Neural cell (in vitro differentiated cells): ENCODE measurements around the gene SLC25A29. TPM values are rescaled to one million over a fixed set of nuclear protein-coding genes. Genes with fewer than 3 reads are reported as not detected.
"Not testable (repeated sequence)": the region's sequence is repeated elsewhere in the genome, so short reads cannot be mapped to it uniquely, and the experiment has no call there.

Source experiments
- H2AFZ ChIP-seq: fragments of 200-600, 300-800 bp; sonication (generic), shearing (Covaris generic); 2 replicates; pipeline ENCODE4 v1.6.0; 2014; ENCODE audit warnings: low read depth, mild to moderate bottlenecking, antibody characterized with exemption, low read length, moderate library complexity
- H3F3A ChIP-seq: fragments of 200-600 bp; shearing (Covaris generic); 2 replicates; pipeline ENCODE4 v1.6.1; 2016; ENCODE audit warnings: mild to moderate bottlenecking, moderate library complexity, mixed read lengths, antibody characterized with exemption, low read length; ENCODE audit not compliant: insufficient read depth, poor library complexity, severe bottlenecking
- H3K27ac ChIP-seq: fragments of 200-600, 300-800 bp; sonication (generic), shearing (Covaris generic); 2 replicates; pipeline ENCODE4 v1.5.1; 2014; ENCODE audit warnings: mild to moderate bottlenecking, low read length, moderate library complexity
- H3K27me3 ChIP-seq: fragments of 300-800, 200-600 bp; sonication (generic), shearing (Covaris generic); 2 replicates; pipeline ENCODE4 v1.6.0; 2014; ENCODE audit warnings: mild to moderate bottlenecking, low read depth, low read length, moderate library complexity; ENCODE audit not compliant: insufficient read depth
- H3K36me3 ChIP-seq: fragments of 300-800, 200-600 bp; sonication (generic), shearing (Covaris generic); 2 replicates; pipeline ENCODE4 v1.5.1; 2014; ENCODE audit warnings: mild to moderate bottlenecking, antibody characterized with exemption, low read length, moderate library complexity; ENCODE audit not compliant: insufficient read depth
- H3K4me2 ChIP-seq: fragments of 300-800, 200-600 bp; sonication (generic), shearing (Covaris generic); 2 replicates; pipeline ENCODE4 v1.6.0; 2014; ENCODE audit warnings: mild to moderate bottlenecking, low read length
- H3K4me3 ChIP-seq: fragments of 300-800, 200-600 bp; sonication (generic), shearing (Covaris generic); 2 replicates; pipeline ENCODE4 v1.5.1; 2014; ENCODE audit warnings: mild to moderate bottlenecking, low read length, moderate library complexity
- H3K79me2 ChIP-seq: fragments of 200-600 bp; shearing (Covaris generic); replicated peaks from 2 replicates; pipeline ENCODE4 v1.6.0; 2014; ENCODE audit warnings: mild to moderate bottlenecking, low read length, moderate library complexity; ENCODE audit not compliant: insufficient read depth
- H3K9ac ChIP-seq: fragments of 300-800, 200-600 bp; sonication (generic), shearing (Covaris generic); 2 replicates; pipeline ENCODE4 v1.6.1; 2016; ENCODE audit warnings: mild to moderate bottlenecking, low read length, mixed read lengths
- H3K9me2 ChIP-seq: fragments of 200-600 bp; shearing (Covaris generic); 2 replicates; pipeline ENCODE4 v1.6.1; 2016; ENCODE audit warnings: mild to moderate bottlenecking, low read length, mixed read lengths; ENCODE audit not compliant: insufficient read depth
- H3K9me3 ChIP-seq: fragments of 200-600, 300-800 bp; sonication (generic), shearing (Covaris generic); 2 replicates; pipeline ENCODE4 v1.6.1; 2016; ENCODE audit warnings: mild to moderate bottlenecking, mixed run types, low read length, moderate library complexity, mixed read lengths
- H4K20me1 ChIP-seq: fragments of 200-600 bp; shearing (Covaris generic); 2 replicates; pipeline ENCODE4 v1.6.1; 2016; ENCODE audit warnings: mild to moderate bottlenecking, mixed run types; ENCODE audit not compliant: insufficient read depth
- EP300 ChIP-seq: fragments of 450-650 bp; conservative IDR thresholded peaks from 2 replicates; pipeline ENCODE4 v1.6.1; 2014; ENCODE audit warnings: antibody characterized with exemption, mild to moderate bottlenecking, moderate library complexity; ENCODE audit not compliant: poor library complexity, severe bottlenecking
- EZH2 ChIP-seq: fragments of 200-600, 300-800 bp; shearing (Covaris generic), sonication (generic); IDR thresholded peaks from 2 replicates; pipeline ENCODE4 v1.6.1; 2014; ENCODE audit warnings: antibody characterized with exemption, low read length, borderline replicate concordance, mild to moderate bottlenecking; ENCODE audit not compliant: insufficient read depth, poor library complexity, severe bottlenecking
- MXI1 ChIP-seq: fragments of 450-650 bp; conservative IDR thresholded peaks from 2 replicates; pipeline ENCODE4 v1.6.1; 2014; ENCODE audit warnings: antibody characterized with exemption, mild to moderate bottlenecking; ENCODE audit not compliant: poor library complexity, severe bottlenecking
- POLR2AphosphoS5 ChIP-seq: IDR thresholded peaks from 2 replicates; pipeline ENCODE4 v1.6.1; 2012
- RAD21 ChIP-seq: fragments of 450-650 bp; conservative IDR thresholded peaks from 2 replicates; pipeline ENCODE4 v1.6.1; 2014; ENCODE audit warnings: antibody characterized with exemption, mild to moderate bottlenecking, moderate library complexity
- SMC3 ChIP-seq: fragments of 450-650 bp; conservative IDR thresholded peaks from 2 replicates; pipeline ENCODE4 v1.6.1; 2014; ENCODE audit warnings: antibody characterized with exemption, mild to moderate bottlenecking, moderate library complexity; ENCODE audit not compliant: poor library complexity
- TAF1 ChIP-seq: IDR thresholded peaks from 2 replicates; pipeline ENCODE4 v1.6.1; 2012; ENCODE audit warnings: low read depth
- polyA plus RNA-seq: library from polyadenylated mRNA; depleted of rRNA; stranded (reverse); fragments of >200 nt; gene quantifications from 2 replicates; pipeline ENCODE4 v1.2.3, GENCODE V29; 2014
- TF ChIP-seq, protein P1 (sequence below): fragments of 450-650 bp; IDR thresholded peaks from 2 replicates; pipeline ENCODE4 v1.5.1; 2014; ENCODE audit warnings: antibody characterized with exemption, mild to moderate bottlenecking, moderate library complexity; ENCODE audit not compliant: poor library complexity, severe bottlenecking
- TF ChIP-seq, protein P2 (sequence below): IDR thresholded peaks from 2 replicates; pipeline ENCODE4 v1.6.1; 2012; ENCODE audit warnings: borderline replicate concordance

Gene SLC25A29
- polyA plus RNA-seq, 1 donor from 2014 or later, result 447 TPM

DNA sequence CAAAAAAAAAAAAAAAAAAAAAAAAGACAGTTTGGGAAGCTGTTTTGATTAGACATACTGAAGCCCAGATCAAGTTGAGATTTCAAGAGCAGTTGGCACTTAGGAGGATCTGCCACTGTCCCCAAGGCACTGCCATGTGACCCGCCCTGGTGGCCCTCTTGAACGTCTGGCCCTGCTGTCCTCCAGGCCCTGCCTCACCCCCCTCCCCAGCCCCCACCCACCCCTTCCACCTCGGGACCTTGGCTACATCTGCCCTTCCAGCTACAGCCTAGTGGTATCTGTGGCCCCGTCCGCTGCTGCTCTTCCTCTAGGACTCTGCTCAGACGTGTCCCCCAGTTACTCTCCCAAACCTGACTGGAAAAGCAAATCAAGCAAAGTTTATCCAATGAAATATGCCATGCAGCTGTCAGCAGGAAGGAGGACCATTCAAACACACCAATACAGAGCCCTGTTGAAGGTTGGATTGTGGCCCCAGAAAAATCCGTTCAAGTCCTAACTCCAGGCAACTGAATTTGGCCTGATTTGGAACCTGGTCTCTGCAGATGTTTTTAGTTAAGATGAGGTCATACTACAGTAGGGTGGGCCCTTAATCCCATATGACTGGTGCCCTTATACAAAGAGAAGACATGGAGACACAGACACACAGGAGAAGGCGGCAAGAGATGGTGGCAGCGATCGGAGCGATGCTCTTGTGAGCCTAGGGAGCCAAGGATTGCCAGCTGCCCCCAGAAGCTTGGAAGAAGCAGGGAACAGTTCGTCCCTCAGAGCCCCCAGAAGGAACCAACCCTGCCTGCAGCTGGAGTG lies 17.7 kb downstream of the SLC25A29 start:
- Histone ChIP-seq H3K27ac (no peak overlapping the region), H4K20me1 (no peaks in the 10 kb centered on the region), H3K9me3 (no peaks in the 10 kb centered on the region), H3K79me2 (no peaks in the 10 kb centered on the region), H3K36me3 (peaks cover 8% of the 10 kb centered on the region), H3K4me3 (no peak overlapping the region), H2AFZ (no peak overlapping the region), H3K27me3 (no peaks in the 10 kb centered on the region), H3F3A (no peaks in the 10 kb centered on the region), H3K9me2 (no peaks in the 10 kb centered on the region), H3K9ac (no peak overlapping the region), H3K4me2 (no peak overlapping the region)
- no peak for TF ChIP-seq TAF1
- no peak for TF ChIP-seq EZH2
- no peak for TF ChIP-seq POLR2AphosphoS5

DNA sequence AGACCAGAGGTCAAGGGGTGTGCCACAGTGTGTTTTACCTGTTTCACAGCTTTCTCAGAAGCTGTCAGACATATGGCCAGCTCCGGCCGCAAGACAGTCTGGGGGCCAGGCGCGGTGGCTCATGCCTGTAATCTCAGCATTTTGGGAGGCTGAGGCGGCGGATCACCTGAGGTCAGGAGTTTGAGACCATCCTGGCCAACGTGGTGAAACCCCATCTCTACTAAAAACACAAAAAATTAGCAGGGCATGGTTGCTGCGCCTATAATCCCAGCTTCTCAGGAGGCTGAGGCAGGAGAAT lies 18.3 kb downstream of the SLC25A29 start:
- not testable (repeated sequence) for H3K9ac ChIP-seq, H3K9me3 ChIP-seq, H3K4me2 ChIP-seq, H3K27me3 ChIP-seq, H3K4me3 ChIP-seq, H3K27ac ChIP-seq, H3K36me3 ChIP-seq, H3F3A ChIP-seq, H3K79me2 ChIP-seq, H3K9me2 ChIP-seq, H2AFZ ChIP-seq, H4K20me1 ChIP-seq

DNA sequence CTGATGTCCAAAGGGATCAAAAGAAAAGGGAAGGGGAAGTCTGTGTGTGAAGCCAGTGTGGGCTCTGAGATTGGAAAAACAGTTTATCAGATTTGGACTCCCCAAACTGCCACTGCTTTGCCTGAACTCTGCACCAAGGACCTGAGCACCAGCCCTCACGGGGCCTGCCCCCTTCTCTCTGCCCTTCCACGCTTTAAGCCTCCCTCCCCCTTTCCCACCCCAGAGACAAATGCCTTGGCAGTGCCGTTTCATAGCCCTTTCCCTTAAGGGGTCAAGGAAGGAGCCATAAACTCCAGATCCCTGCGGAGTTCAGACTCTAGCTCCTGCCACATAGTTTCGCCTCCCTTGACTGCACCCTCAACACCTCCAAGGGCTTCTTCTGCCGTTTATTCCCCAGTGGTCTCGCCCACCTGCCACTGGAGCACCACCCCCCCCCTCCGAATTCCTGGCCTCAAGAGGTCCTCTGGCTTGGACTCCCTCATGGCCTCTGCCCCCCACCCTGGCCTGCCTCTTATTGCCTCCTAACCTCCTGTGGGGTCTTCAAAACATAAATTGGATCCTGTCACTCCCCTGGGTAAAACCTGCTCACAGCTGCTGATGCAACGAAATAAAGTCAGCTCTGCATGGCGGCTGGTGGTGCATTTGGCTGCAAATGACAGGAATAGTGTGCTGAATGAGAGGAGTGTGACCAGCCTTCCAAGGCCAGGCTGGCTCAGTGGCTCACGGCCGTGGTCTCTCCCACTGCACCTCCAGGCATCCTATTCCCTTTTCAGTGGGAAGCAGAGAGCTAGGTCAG lies 18.8 kb downstream of the SLC25A29 start:
- no peaks in the 10 kb centered on the region for H3F3A ChIP-seq
- H4K20me1 ChIP-seq, result no peaks in the 10 kb centered on the region
- no peak overlapping the region for H2AFZ ChIP-seq
- H3K9ac ChIP-seq, result no peak overlapping the region
- H3K36me3 ChIP-seq, result peaks cover 8% of the 10 kb centered on the region
- H3K79me2 ChIP-seq, result no peaks in the 10 kb centered on the region
- H3K27ac ChIP-seq, result no peak overlapping the region
- H3K9me3 ChIP-seq, result no peaks in the 10 kb centered on the region
- H3K4me3 ChIP-seq, result no peak overlapping the region
- no peaks in the 10 kb centered on the region for H3K27me3 ChIP-seq
- H3K4me2 ChIP-seq, result no peak overlapping the region
- TF ChIP-seq EP300 (no peak), SMC3 (no peak), MXI1 (no peak), EZH2 (no peak), RAD21 (no peak), TAF1 (no peak), POLR2AphosphoS5 (no peak)
- TF ChIP-seq, protein P1, sequence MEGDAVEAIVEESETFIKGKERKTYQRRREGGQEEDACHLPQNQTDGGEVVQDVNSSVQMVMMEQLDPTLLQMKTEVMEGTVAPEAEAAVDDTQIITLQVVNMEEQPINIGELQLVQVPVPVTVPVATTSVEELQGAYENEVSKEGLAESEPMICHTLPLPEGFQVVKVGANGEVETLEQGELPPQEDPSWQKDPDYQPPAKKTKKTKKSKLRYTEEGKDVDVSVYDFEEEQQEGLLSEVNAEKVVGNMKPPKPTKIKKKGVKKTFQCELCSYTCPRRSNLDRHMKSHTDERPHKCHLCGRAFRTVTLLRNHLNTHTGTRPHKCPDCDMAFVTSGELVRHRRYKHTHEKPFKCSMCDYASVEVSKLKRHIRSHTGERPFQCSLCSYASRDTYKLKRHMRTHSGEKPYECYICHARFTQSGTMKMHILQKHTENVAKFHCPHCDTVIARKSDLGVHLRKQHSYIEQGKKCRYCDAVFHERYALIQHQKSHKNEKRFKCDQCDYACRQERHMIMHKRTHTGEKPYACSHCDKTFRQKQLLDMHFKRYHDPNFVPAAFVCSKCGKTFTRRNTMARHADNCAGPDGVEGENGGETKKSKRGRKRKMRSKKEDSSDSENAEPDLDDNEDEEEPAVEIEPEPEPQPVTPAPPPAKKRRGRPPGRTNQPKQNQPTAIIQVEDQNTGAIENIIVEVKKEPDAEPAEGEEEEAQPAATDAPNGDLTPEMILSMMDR, result no peak
- TF ChIP-seq, protein P2, sequence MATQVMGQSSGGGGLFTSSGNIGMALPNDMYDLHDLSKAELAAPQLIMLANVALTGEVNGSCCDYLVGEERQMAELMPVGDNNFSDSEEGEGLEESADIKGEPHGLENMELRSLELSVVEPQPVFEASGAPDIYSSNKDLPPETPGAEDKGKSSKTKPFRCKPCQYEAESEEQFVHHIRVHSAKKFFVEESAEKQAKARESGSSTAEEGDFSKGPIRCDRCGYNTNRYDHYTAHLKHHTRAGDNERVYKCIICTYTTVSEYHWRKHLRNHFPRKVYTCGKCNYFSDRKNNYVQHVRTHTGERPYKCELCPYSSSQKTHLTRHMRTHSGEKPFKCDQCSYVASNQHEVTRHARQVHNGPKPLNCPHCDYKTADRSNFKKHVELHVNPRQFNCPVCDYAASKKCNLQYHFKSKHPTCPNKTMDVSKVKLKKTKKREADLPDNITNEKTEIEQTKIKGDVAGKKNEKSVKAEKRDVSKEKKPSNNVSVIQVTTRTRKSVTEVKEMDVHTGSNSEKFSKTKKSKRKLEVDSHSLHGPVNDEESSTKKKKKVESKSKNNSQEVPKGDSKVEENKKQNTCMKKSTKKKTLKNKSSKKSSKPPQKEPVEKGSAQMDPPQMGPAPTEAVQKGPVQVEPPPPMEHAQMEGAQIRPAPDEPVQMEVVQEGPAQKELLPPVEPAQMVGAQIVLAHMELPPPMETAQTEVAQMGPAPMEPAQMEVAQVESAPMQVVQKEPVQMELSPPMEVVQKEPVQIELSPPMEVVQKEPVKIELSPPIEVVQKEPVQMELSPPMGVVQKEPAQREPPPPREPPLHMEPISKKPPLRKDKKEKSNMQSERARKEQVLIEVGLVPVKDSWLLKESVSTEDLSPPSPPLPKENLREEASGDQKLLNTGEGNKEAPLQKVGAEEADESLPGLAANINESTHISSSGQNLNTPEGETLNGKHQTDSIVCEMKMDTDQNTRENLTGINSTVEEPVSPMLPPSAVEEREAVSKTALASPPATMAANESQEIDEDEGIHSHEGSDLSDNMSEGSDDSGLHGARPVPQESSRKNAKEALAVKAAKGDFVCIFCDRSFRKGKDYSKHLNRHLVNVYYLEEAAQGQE, result no peak
- H3K9me2 ChIP-seq, result no peaks in the 10 kb centered on the region
